Measurements from ENCODE around the gene AOX1.

GRCh38 chr2:200681697-200682096 lies 95.9 kb downstream of the AOX1 start:
- TF ChIP-seq, protein P1, sequence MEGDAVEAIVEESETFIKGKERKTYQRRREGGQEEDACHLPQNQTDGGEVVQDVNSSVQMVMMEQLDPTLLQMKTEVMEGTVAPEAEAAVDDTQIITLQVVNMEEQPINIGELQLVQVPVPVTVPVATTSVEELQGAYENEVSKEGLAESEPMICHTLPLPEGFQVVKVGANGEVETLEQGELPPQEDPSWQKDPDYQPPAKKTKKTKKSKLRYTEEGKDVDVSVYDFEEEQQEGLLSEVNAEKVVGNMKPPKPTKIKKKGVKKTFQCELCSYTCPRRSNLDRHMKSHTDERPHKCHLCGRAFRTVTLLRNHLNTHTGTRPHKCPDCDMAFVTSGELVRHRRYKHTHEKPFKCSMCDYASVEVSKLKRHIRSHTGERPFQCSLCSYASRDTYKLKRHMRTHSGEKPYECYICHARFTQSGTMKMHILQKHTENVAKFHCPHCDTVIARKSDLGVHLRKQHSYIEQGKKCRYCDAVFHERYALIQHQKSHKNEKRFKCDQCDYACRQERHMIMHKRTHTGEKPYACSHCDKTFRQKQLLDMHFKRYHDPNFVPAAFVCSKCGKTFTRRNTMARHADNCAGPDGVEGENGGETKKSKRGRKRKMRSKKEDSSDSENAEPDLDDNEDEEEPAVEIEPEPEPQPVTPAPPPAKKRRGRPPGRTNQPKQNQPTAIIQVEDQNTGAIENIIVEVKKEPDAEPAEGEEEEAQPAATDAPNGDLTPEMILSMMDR (IDR thresholded peaks at IDR 0.05; ENCODE audit: control extremely low read depth in 1 of 3, insufficient read depth in 1 of 3, low read depth in 1 of 3, low read length in 3 of 3), result no peak
- no peak for TF ChIP-seq SP1 (IDR thresholded peaks at IDR 0.05; ENCODE audit: low read depth, low read length)
- no peak for TF ChIP-seq TAF1 (IDR thresholded peaks at IDR 0.05; ENCODE audit: low read depth, low read length)
- no peak for TF ChIP-seq RAD21 (IDR thresholded peaks at IDR 0.05 in 1 of 2, conservative IDR thresholded peaks at IDR 0.05 in 1 of 2; ENCODE audit: low read depth in 2 of 2, low read length in 2 of 2)
- no peak for TF ChIP-seq RFX5 (IDR thresholded peaks at IDR 0.05; ENCODE audit: borderline replicate concordance, low read depth, low read length)
- no peak for TF ChIP-seq SP4 (IDR thresholded peaks at IDR 0.05; ENCODE audit: low read length)
- no peak for TF ChIP-seq POLR2A (IDR thresholded peaks at IDR 0.05; ENCODE audit: control extremely low read depth in 1 of 2, low read depth in 2 of 2, low read length in 2 of 2)
- TF ChIP-seq USF2 (IDR thresholded peaks at IDR 0.05; ENCODE audit: low read length), result no peak
- no peak for TF ChIP-seq TEAD4 (IDR thresholded peaks at IDR 0.05; ENCODE audit: low read depth, low read length)
- TF ChIP-seq, protein P2, sequence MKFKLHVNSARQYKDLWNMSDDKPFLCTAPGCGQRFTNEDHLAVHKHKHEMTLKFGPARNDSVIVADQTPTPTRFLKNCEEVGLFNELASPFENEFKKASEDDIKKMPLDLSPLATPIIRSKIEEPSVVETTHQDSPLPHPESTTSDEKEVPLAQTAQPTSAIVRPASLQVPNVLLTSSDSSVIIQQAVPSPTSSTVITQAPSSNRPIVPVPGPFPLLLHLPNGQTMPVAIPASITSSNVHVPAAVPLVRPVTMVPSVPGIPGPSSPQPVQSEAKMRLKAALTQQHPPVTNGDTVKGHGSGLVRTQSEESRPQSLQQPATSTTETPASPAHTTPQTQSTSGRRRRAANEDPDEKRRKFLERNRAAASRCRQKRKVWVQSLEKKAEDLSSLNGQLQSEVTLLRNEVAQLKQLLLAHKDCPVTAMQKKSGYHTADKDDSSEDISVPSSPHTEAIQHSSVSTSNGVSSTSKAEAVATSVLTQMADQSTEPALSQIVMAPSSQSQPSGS (IDR thresholded peaks at IDR 0.05; ENCODE audit: low read length), result no peak
- no peak for TF ChIP-seq EZH2 (IDR thresholded peaks at IDR 0.05; ENCODE audit: low read depth, low read length, severe bottlenecking)
- TF ChIP-seq ZNF274 (IDR thresholded peaks at IDR 0.05; ENCODE audit: borderline replicate concordance, extremely low read depth, low read length), result no peak
- TF ChIP-seq POLR2AphosphoS5 (IDR thresholded peaks at IDR 0.05; ENCODE audit: low read depth, low read length), result no peak
